HuH-7 (cell line): ENCODE results near the gene CARD9.
"Not testable (repeated sequence)": the region's sequence is repeated elsewhere in the genome, so short reads cannot be mapped to it uniquely, and the experiment has no call there.

Experiments used
- DNase-seq: peaks from one replicate; pipeline ENCODE4 v3.0.0; 2011; ENCODE audit warnings: low spot score

The CARD9 gene

GRCh38 chr9:136363949-136364748, 9.3 kb downstream of the CARD9 start:
- no peak for DNase-seq

- peak; percentile 99 for DNase-seq
Measured at GRCh38 chr9:136363106-136363948, 10.1 kb downstream of the CARD9 start, which contains the start of gene DNLZ. TSS of gene DNLZ (minus strand) at chr9:136363744. CDS start at chr9:136363714, 30 bp downstream.

- DNase-seq, result no peak
Measured at GRCh38 chr9:136362450-136362784, 11.1 kb downstream of the CARD9 start.

- DNase-seq, result no peak
Measured at GRCh38 chr9:136361754-136362449, 11.6 kb downstream of the CARD9 start.

GRCh38 chr9:136361047-136361753, 12.3 kb downstream of the CARD9 start:
- DNase-seq, result no peak

GRCh38 chr9:136359774-136360718, 13.4 kb downstream of the CARD9 start:
- DNase-seq, result no peak

- no peak for DNase-seq
Measured at GRCh38 chr9:136358888-136359287, 14.6 kb downstream of the CARD9 start.

GRCh38 chr9:136358016-136358415, 15.5 kb downstream of the CARD9 start:
- no peak for DNase-seq

GRCh38 chr9:136357202-136357725, 16.2 kb downstream of the CARD9 start:
- no peak for DNase-seq

GRCh38 chr9:136355616-136356557, 17.6 kb downstream of the CARD9 start:
- no peak for DNase-seq

GRCh38 chr9:136354592-136355085, 18.8 kb downstream of the CARD9 start:
- DNase-seq, result no peak

- DNase-seq, result no peak
Measured at GRCh38 chr9:136353757-136354488, 19.5 kb downstream of the CARD9 start.

- DNase-seq, result no peak
Measured at GRCh38 chr9:136353088-136353487, 20.4 kb downstream of the CARD9 start.

- no peak for DNase-seq
Measured at GRCh38 chr9:136352682-136353081, 20.8 kb downstream of the CARD9 start.

GRCh38 chr9:136351868-136352267, 21.6 kb downstream of the CARD9 start:
- not testable (repeated sequence) for DNase-seq

- no peak for DNase-seq
Measured at GRCh38 chr9:136351252-136351800, 22.1 kb downstream of the CARD9 start.

GRCh38 chr9:136349546-136349945, 23.9 kb downstream of the CARD9 start:
- no peak for DNase-seq

- no peak for DNase-seq
Measured at GRCh38 chr9:136348691-136349090, 24.8 kb downstream of the CARD9 start.
